GM21390 (cell line): ENCODE data around the gene STRN.
"Not testable (repeated sequence)": the region's sequence is repeated elsewhere in the genome, so short reads cannot be mapped to it uniquely, and the experiment has no call there.

Experiments used
- ATAC-seq: cut with Tn5 transposase; IDR thresholded peaks from one replicate; pipeline ENCODE4 v1.9.1; 2021; ENCODE audit not compliant: unreplicated experiment

STRN gene

DNA sequence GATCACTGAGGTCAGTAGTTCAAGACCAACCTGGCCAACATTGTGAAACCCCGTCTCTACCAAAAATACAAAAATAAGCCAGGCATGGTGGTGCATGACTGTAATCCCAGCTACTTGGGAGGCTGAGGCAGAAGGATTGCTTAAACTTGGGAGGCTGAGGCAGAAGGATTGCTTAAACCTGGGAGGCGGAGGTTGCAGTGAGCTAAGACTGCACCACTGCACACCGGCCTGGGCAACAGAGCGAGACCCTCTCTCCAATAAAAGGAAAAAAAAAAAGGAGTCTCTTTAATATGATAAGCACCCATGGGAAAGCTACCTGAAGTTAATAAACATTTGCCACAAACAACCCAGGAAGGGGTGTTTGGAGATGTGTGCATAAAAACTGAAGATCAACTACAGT is 2.6 kb downstream of the STRN start:
- no peak for ATAC-seq

DNA sequence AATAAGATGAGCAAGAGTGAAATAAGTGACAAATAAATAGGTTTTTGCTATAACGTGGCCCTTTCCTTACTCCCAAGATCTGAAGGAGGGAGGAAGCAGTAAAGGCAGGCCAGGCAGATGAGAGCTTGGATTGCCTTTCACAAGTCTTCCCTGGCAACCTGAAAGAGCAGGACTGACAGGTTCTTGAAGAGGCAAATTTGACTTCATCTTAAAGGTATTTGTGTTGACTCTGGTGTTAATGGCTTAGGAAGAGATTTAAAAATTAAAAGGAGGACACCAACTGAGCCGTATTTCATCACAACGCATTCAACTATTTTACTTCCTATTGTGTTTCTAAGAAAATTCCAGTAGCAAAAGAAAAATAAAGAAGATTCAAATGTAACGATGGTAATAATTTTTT is 3.2 kb downstream of the STRN start:
- no peak for ATAC-seq

DNA sequence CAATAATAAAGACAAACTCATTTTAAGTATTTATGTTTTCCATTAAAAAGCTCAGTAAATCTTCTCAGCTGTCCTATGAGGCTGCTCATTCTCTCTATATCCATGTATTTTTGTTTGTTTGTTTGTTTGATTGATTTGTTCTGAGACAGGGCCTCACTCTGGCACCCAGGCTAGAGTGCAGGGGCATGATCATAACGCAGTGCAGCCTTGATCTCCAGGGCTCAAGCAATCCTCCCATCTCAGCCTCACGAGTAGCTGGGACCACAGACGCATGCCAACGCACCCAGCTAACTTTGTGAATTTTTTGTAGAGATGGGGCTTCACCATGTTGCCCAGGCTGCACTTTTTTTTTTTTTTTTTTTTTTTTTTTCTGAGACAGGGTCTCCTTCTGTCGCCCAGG is 5.6 kb downstream of the STRN start:
- no peak for ATAC-seq

DNA sequence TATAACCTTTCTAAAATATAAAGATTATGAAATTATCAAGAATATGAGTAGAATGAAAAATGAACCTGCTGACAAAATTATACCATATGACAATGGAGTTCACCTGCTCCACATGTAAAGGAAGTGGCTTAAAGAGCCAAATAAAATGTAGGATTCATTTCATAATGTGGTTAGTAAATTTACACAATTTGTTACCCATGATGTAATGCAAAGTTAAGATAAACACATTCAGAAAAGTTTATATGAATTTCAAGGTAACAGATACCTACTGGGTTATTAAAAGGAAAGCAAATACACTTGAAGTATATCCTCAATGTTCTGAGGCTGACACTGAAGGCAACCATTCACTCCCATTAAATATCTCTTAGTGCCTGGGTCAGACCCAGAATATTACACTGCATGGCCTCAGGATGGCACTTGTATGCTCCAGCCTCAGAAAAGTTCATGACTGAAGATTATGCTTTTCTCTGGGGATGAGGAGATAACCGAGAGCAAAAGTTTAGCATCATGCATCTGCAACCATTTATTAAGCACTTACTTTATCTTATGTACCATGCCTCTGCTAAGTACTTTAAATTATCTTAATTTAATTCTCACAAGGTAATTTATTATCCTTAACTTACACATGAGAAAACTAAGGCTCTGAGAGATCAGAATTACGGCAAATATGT is 6.2 kb downstream of the STRN start:
- no peak for ATAC-seq

DNA sequence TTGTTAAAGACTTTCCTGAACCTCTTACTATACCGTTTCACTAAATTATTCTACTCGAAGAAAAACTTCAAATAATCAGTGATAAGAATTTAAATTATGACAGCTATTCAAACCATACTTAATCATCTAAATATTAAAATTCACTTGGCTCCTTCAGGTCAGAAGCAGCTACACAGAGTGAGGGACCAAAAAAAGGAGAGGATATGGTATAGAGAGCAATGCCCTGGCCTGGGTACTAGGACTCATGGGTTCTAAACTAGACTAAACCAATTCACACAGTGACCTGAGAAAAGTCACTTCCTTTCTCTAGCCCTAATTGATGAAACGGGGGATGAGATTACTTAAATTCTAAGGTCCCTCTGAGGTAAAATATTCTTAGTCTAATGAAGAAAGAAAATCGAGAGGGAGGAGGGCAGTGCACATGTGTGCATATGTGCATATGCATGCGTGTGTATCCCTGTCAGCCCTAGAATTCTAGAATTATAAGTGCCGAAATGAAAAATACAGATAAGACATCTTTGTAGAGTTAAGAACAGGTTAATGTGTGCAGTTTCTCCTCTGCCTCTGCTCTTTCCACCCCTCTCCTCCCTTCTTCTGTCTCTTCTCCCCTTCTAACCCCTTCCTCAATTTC is 11.2 kb downstream of the STRN start:
- no peak for ATAC-seq

DNA sequence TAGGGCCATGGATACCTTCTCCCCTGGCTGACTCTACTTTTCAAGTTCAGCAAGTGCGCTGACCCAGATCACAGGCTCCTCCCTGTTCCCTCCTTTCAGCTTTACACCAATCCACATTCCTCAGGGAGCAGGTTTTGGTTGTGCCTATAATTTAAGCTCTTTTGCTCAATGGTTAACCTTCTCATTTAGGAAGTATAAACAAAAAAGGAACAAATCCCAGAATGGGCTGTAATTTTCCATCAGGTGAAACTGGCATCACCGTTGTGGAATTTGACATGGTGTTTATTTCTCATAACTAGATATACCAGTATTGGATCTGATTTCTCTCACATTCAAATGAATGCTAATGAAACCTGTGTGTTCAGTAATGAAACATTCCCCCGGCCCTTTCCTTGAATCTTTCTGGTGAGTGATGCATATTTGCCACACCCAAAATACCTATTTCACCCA is 13.6 kb downstream of the STRN start:
- no peak for ATAC-seq

DNA sequence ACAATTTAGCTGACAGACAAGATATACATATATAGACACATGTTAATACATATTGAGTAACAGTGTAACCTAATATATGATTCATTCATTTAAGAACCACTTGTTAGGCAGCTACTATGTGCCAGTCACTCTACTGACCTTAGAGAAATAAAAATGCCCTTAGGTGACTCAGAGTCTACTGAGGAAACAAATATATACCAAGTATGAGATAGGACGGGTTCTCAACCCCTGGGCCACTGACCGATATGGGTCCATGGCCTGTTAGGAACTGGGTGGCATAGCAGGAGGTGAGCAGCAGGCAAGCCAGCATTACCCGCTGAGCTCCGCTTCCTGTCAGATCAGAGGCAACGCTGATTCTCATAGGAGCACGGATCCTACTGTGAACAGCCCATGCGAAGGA is 14.8 kb downstream of the STRN start:
- no peak for ATAC-seq

DNA sequence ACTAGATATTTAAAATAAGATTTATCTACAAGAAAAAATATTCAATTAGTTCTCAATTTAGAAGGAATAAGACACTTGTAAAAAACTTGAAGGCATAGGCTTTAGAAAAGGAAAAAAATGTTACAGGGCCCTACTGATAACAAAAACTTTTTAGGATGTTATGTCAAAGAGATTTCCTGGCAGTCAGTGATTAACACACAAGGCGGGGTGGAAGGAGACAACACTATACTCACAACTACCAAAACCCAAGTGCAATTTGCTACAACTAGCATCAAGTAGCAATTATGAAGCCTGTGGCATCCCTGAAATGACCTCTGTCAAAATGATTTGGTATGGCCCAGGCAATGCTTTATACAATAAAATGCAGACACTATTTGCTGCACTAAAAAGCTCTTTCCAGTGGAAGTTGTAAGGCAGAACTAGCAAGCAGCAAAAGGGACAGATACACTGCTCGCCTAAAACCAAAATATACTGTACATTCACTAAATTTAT is 15.3 kb downstream of the STRN start:
- no peak for ATAC-seq

DNA sequence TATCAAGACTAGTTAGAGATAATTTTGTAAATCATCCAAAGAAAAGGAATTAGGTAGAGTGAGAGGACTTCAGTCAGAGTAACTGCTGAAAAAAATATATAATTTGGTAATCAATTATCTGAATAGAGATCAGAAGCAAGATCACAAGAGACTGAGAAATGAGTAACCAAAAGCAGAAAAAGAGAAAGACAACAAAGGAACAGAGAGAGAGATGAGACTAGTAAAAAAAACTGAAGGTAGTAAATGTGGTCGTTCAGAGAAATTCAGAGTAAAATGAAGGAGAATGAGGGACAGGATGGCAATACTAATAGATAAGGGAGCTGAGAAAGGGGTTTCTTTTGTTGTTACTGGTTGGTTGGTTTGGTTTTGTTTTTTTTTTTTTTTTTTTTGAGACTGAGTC is 16.5 kb downstream of the STRN start:
- ATAC-seq, result no peak

DNA sequence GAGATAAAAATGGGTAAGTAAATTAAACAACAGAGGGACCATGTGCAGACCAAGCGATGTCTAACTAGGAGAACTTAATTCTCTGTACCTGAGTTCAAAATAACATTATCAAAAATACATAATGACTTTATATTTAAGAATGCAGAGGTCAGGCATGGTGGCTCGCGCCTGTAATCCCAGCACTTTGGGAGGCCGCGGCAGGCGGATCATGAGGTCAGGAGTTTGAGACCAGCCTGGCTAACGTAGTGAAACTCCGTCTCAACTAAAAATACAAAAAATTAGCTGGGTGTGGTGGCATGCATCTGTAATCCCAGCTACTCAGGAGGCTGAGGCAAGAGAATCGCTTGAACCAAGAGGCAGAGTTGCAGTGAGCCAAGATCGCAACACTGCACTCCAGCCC is 21.1 kb downstream of the STRN start:
- ATAC-seq, result not testable (repeated sequence)

DNA sequence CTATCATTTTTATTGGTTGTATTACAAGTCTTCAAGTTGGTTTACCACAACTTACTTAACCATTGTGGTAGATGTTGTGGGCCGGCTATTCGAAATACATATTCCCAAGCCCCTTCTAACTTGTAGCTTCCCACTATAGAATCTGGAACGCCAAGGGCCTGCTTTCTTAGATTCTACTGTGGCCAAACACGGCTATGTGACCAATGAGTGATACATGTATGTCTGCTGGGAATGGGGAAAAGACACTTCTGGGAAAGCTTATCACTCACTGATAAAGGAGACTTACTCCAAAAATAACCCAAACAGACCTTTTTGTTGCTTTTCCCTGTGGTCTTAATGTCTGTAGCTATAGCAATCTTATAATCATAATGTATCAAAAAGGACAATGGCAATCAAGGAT is 24.5 kb downstream of the STRN start:
- ATAC-seq, result no peak

DNA sequence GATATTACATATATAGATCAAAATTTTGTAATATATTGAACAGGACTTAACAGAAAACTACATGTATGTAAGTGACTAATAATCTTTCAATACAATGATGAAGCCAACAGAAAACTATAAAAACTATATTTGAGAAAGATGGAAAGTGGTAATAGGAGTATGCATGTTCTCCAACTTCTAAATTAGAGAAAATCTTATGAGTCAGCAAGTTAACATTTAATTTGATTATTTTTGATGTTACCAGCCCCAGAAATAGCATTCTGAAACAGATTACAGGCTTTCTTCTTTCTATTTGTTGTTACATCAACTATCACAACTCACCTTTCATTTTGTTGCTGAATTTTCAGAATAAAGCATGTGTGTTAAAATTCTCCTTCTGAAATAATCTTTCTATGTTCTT is 29.8 kb downstream of the STRN start:
- ATAC-seq, result not testable (repeated sequence)

DNA sequence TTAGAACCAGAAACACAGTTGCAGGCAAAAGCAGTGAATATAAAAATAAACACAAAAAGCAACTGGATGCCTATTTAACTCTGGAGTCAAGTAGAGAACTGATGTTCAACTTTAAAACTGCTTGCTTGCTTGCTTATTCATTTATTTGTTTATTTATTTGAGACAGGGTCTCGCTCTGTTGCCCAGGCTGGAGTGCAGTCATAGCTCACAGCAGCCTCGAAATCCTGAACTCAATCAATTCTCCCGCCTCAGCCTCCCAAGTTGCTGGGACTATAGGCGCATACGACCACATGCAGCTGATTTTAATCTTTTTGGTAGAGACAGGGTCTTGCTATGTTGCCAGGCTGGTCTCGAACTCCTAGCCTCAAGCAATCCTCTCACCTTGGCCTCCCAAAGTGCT is 34.6 kb downstream of the STRN start:
- not testable (repeated sequence) for ATAC-seq

DNA sequence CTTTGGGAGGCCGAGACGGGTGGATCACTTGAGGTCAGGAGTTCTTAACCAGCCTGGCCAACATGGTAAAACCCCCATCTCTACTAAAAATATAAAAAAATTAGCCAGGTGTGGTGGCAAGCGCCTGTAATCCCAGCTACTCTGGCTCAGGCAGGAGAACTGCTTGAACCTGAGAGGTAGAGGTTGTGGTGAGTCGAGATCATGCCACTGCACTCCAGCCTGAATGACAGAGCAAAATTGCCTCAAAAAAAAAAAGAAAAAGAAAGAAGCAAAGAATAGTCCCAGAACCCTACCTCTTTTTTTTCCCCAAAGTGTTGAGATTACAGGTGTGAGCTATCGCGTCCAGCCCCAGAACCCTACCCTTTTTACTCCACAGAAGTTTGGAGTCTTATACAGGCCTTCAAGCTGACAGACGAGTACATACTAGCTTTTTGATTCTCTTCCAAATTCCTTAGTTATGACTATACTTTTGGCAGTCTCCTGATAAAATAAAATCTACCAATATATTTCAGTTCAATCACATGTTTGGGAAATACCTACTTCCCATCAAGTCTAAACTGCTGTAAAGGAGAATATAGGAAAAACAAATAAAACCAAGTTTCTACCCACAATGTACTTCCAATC is 35.4 kb downstream of the STRN start:
- ATAC-seq, result not testable (repeated sequence)

DNA sequence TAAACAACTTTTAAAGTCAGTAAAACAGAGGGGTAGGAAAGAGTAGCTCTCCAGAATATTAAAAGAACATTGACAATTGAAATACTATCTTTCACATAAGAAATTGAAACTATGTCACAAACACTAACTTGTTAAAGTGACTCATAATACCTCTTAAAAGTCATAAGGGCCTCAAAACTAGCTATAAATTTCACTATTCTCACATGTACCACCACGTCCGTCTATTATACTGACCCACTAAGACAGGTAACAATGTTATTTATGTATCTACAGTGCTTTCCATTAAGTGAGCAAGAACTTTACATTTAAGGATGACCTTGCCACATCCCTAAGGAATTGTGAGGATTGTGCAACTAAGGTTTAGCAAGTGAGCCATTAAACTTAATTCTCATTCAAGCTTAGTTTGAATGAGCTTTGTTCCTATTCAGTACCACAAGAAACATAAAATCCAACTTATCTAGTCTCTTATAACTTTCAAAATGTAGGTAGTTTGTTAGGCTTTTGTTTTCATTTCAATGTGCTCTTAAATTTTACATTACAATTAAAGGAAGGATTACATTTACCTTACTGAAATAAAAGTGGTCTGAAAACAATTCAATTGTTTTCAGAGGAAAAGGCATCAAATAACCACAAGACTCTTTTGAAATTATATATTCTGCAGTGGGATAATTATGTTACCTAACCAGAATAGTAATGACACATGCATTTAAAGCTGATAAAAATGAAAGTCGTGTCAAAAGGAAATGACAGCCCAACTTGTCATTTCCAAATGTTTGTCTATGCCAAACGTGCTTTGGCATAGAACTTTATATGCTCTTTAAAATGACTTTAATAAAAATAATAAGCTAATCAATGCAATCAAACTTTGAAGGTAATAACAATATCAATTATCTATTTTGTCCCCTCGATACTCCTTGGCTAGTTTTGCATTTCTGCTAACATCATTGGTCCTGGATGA is 39.9 kb downstream of the STRN start:
- ATAC-seq, result not testable (repeated sequence)

DNA sequence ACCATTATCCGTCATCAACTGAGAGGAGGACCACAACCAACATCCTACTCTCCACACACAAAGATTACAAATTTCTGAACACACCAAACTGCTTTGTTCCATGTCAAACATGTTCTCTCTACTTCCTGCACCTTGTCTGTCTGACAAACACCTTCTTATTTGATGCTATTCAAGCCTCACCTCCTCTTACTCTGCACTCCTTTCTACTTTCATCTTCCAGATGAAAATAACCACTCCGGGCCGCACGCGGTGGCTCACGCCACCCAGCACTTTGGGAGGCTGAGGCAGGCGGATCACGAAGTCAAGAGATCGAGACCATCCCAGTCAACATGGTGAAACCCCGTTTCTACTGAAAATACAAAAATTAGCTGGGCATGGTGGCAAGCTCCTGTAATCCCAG is 43.7 kb downstream of the STRN start:
- not testable (repeated sequence) for ATAC-seq

DNA sequence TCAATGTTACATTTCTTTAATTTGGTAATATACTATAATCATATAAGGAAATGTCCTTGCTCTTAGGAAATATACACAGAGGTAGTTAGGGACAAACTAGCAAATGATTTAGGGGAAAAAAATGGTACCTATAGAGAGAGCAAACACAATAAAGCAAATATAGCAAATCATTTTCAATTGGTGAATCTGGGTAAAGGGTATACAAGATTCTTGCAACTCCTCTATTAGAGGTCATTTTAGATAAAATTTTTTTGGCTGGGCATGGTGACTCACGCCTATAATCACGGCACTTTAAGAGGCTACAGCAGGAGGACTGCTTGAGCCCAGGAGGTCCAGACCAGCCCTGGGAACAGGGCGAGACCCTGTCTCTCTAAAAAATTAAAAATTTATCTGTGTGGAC is 44.4 kb downstream of the STRN start:
- ATAC-seq, result no peak

DNA sequence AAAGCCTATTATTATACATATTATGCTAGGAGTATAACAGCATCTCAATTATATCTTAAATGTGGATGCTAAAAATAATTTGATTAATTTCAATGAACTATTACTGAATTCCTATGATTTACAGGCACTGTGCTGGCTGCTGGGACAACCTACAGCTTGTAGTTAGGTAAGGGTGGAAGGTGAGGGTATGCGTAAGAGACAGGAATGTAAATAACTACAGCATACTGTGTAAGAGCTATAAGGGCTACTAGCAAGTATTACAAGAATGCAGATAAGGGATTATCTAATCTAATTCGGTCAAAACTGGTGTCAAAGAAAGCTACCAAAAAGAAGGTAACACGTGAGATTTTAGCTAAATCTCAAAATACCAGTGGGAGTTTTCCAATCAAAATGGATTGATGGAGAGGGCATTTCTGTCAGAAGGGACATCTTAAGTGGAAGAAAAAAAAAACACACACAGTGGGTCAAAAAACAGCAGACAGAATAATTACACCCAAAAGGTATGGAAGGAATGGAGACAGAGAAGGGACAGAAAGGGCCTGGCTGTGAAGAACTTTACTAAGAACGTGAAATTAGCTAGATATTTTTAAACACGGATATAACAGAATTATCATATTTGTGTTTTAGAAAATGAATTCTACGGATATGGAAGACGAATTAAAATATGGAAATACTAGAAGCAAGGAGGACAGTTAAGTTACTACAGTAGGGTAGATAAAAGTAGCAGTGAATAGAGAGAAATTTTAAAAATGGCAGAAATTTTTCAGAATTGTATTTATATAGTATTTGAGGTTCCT is 47.1 kb downstream of the STRN start:
- no peak for ATAC-seq

DNA sequence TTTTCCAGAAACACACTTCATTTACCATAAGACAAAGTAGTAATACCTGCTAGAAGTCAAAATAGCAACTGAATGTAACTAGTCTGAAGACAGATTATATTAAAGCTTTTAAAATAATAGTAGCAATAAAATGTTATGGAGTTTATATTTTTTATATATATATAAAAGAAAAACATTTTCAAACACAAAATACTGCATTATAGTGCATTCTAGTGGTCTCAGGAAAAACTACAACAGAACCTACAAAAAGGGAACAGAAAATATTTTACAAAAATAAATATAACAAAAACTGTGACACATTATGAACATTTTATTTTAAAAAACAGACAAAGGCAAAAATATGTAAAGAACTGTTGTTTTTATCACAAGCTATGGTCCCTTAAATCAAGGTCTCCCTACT is 48.0 kb downstream of the STRN start:
- ATAC-seq, result no peak

DNA sequence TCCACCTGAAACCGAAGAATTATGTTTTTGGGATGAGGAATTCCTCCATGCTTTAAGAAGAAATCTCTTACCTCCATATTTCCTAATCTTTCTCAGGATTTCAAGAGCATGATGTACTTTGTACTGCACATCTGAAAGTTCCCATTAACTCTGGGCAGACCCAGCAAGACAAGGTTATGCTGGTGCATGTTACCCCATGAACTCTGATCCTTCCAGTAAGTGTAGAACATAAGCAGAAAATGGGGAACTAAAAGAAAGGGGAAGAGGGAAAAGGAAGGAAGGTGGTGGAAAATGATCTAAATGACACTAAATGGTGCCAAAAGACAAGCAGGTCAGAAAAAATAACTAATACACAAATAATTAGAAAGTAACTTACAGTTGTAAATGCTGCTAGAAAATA is 50.7 kb downstream of the STRN start:
- no peak for ATAC-seq
